Aorta (tissue), 5 donors: Measurements from ENCODE around the gene HLA-C. TPM values are rescaled to one million over a fixed set of nuclear protein-coding genes. Genes with fewer than 3 reads are reported as not detected.

Experiments
- ATAC-seq: fragments of 200-7000 bp; cut with Tn5 transposase; one replicate; pipeline ENCODE4 v1.9.1; 2022; ENCODE audit warnings: moderate library complexity; ENCODE audit not compliant: low FRiP score
- DNase-seq, 2 donors: peaks; one replicate each; pipeline ENCODE4 v3.0.0-alpha.2; 2020
- H3K27ac ChIP-seq, 2 donors: one replicate each; pipeline ENCODE4 v1.5.1; 2013; ENCODE audit warnings: low read length in 2 of 2, mild to moderate bottlenecking in 2 of 2, moderate library complexity in 2 of 2, control low read depth in 1 of 2, inconsistent platforms in 1 of 2, low read depth in 1 of 2
- H3K27me3 ChIP-seq, 2 donors: one replicate each; pipeline ENCODE4 v1.6.1; 2013; ENCODE audit warnings: control low read depth in 1 of 2, low read length in 1 of 2, mild to moderate bottlenecking in 1 of 2, moderate library complexity in 1 of 2; ENCODE audit not compliant: insufficient read depth in 2 of 2, control insufficient read depth in 1 of 2
- H3K36me3 ChIP-seq, 2 donors: one replicate each; pipeline ENCODE4 v1.6.1; 2013; ENCODE audit warnings: control low read depth in 1 of 2, low read length in 1 of 2, mild to moderate bottlenecking in 1 of 2; ENCODE audit not compliant: insufficient read depth in 2 of 2, control insufficient read depth in 1 of 2
- H3K4me1 ChIP-seq, 2 donors: one replicate each; pipeline ENCODE4 v1.6.1; 2013; ENCODE audit warnings: low read length in 2 of 2, control low read depth in 1 of 2, mild to moderate bottlenecking in 1 of 2, moderate library complexity in 1 of 2; ENCODE audit not compliant: insufficient read depth in 2 of 2, control insufficient read depth in 1 of 2
- H3K4me3 ChIP-seq, 2 donors: one replicate each; pipeline ENCODE4 v1.5.1; 2013; ENCODE audit warnings: low read length in 2 of 2, control low read depth in 1 of 2, mild to moderate bottlenecking in 1 of 2
- H3K9me3 ChIP-seq: one replicate; pipeline ENCODE4 v1.6.1; 2013; ENCODE audit warnings: mild to moderate bottlenecking, low read length; ENCODE audit not compliant: control insufficient read depth
- WGBS, 2 donors: extraction: QIAGEN DNeasy Blood & Tissue Kit; methylation state at CpG; one replicate each; pipeline ENCODE4 v1.1.7; 2013; 5-methylcytosine and 5-hydroxymethylcytosine counted together
- intact Hi-C, 2 donors: fragments of 100-400 bp; cut with DNase I; formaldehyde crosslinking; loops; one replicate each; pipeline versions ENCODE4 v1.14.2 to v1.15.0; 2022
- polyA plus RNA-seq, 2 donors: library from polyadenylated mRNA; stranded (reverse); fragments of 200-250 nt; gene quantifications; one replicate each; pipeline ENCODE4 v1.2.3, GENCODE V29; 2013
- total RNA-seq, 2 donors: library from RNA; stranded (reverse); fragmentation: NEBNext Ultra II Directional; extraction: Animal tissue kit (Norgen Biotek cat#: 25700); gene quantifications; one replicate each; pipeline ENCODE4 v1.2.1, GENCODE V29; 2021
- donor health status: healthy with polysubstance abuse.
- donor health status: Bipolar disorder and iron deficiency.
- donor health status: DM: no; HTN: no; CAD: no.
- donor health status: DM: no; HTN: no; CAD: no.
- donor health status: DM: yes; HTN: yes; CAD: no.

Gene HLA-C
- total and polyA plus RNA-seq, 4 donors, result 301 to 529 (median 423) TPM

DNA sequence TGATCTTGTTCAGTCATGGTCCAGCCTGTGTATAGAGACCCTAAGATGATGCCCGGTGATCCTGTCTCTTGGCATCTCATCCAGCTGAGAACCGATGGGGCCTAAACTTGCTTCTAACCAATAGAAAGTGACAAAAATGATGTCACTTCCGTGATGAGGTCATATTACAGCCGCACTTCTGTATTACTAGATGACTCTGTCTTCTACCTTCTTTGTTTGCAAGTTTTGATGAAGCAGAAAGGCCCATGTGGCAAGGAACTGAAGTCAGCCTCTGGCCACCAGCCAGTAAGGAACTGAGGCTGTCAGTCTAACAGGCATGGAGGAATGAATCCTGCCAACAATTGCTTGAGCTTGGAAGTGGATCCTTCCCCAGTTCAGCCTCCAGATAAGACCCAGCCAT, 32.8 kb upstream of the HLA-C start:
- Histone ChIP-seq H3K4me3 (no peak overlapping the region), H3K27ac (no peak overlapping the region), H3K4me1 (no peaks in the 10 kb centered on the region), H3K27me3 (no peaks in the 10 kb centered on the region), H3K36me3 (no peaks in the 10 kb centered on the region), H3K9me3 (no peaks in the 10 kb centered on the region)
- ATAC-seq (no peak), DNase-seq (peak in 1 of 2 donors; percentile 71)
- intact Hi-C loops, result no loop called here
- 68 to 75% methylated on average over 4 of the region's 4 CpGs for WGBS, 2 donors

- Histone ChIP-seq H3K27me3 (no peaks in the 10 kb centered on the region), H3K4me3 (no peak overlapping the region), H3K9me3 (peaks cover 6% of the 10 kb centered on the region), H3K27ac (no peak overlapping the region), H3K4me1 (no peaks in the 10 kb centered on the region), H3K36me3 (no peaks in the 10 kb centered on the region)
- intact Hi-C loops, result no loop called here
- DNase-seq (no peak), ATAC-seq (no peak)
- WGBS, 2 donors, result 18 to 47% methylated on average over 4 of the region's 4 CpGs
Measured at GRCh38 chr6:31300797-31301196, 28.9 kb upstream of the HLA-C start.

GRCh38 chr6:31299947-31300346, 28.1 kb upstream of the HLA-C start:
- Histone ChIP-seq H3K27me3 (no peaks in the 10 kb centered on the region), H3K27ac (no peak overlapping the region), H3K36me3 (no peaks in the 10 kb centered on the region), H3K4me1 (no peaks in the 10 kb centered on the region), H3K9me3 (peaks cover 6% of the 10 kb centered on the region), H3K4me3 (no peak overlapping the region)
- 47 to 61% methylated on average over 3 of the region's 3 CpGs for WGBS, 2 donors
- DNase-seq (no peak), ATAC-seq (no peak)
- intact Hi-C loops, result no loop called here

- ATAC-seq (no peak), DNase-seq (no peak)
- H3K9me3 ChIP-seq, result peaks cover 6% of the 10 kb centered on the region
- H3K27ac ChIP-seq, result no peak overlapping the region
- H3K27me3 ChIP-seq, result no peaks in the 10 kb centered on the region
- no peaks in the 10 kb centered on the region for H3K36me3 ChIP-seq
- WGBS, 2 donors, result 8 to 11% methylated on average over 2 of the region's 2 CpGs
- no peak overlapping the region for H3K4me3 ChIP-seq
- no peaks in the 10 kb centered on the region for H3K4me1 ChIP-seq
- intact Hi-C loops, result no loop called here
Measured at GRCh38 chr6:31299511-31299910, 27.6 kb upstream of the HLA-C start.

DNA sequence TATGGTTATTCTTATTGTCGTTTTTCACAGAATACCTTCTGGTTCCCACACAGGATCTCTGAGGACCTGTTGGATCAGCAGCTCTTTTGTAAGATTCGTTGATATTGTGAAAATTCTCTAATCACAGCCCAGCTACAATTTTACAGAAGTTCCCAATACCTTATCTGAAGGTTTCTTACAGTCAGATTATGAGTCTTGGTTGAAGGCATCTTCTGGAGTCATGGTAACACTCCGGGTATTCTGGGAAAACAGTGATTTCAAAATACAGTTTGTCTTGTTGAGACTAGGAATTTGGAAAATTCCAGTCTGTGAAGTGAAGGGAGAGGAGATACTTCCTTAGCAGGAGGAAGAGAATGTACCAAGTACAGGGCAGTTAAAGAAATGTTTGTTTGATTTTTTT, 22.2 kb upstream of the HLA-C start:
- 55 to 60% methylated on average over 3 of the region's 3 CpGs for WGBS, 2 donors
- no peaks in the 10 kb centered on the region for H3K27me3 ChIP-seq
- intact Hi-C loops, result no loop called here

DNA sequence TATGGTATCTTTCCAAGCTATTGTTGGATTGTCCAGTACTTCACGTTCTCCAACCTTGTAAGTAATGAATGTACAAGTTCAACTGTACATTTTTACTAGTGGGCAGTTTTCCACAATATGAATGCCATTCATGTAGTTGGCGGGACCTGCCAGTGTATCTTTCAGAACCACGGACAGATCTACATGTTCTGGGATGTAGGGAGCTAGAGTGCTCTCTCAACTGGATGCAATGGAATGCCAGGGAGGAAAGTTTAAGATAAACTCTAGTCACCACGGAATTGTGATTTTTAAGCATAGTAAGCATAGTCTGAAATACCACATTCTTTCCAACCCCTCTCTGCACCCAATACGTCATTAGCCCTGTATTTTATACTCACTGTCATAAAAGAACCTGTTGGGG, 21.5 kb upstream of the HLA-C start:
- 4 to 6% methylated on average over 5 of the region's 5 CpGs for WGBS, 2 donors
- H3K4me1 ChIP-seq, result no peaks in the 10 kb centered on the region
- ATAC-seq (no peak), DNase-seq (no peak)
- no peak overlapping the region for H3K27ac ChIP-seq
- H3K27me3 ChIP-seq, result peaks cover 0 to under 1% of the 10 kb centered on the region in 2 donors
- intact Hi-C loops, result no loop called here
- H3K36me3 ChIP-seq, result no peaks in the 10 kb centered on the region
- H3K4me3 ChIP-seq, result no peak overlapping the region
- peaks cover 4% of the 10 kb centered on the region for H3K9me3 ChIP-seq

More for the DNA sequence above, 22.2 kb upstream of the HLA-C start:
- Histone ChIP-seq H3K27ac (no peak overlapping the region), H3K4me1 (no peaks in the 10 kb centered on the region), H3K36me3 (no peaks in the 10 kb centered on the region), H3K4me3 (no peak overlapping the region), H3K9me3 (peaks cover 6% of the 10 kb centered on the region)
- DNase-seq, result no peak
- ATAC-seq, result no peak

- intact Hi-C loops, result loop anchor here in 1 of 2 donors (5.0 kb wide), 1 partner anchor 328 kb away; the partner anchor contains the start of gene AIF1
- H3K27ac ChIP-seq, result no peak overlapping the region
- no peak overlapping the region for H3K4me3 ChIP-seq
- no peak for DNase-seq
- H3K4me1 ChIP-seq, result no peaks in the 10 kb centered on the region
- peaks cover 3% of the 10 kb centered on the region for H3K9me3 ChIP-seq
- H3K36me3 ChIP-seq, result no peaks in the 10 kb centered on the region
- peaks cover 0 to 2% of the 10 kb centered on the region in 2 donors for H3K27me3 ChIP-seq
- ATAC-seq, result no peak
Measured at GRCh38 chr6:31289788-31290187, 17.9 kb upstream of the HLA-C start.

- intact Hi-C loops, result loop anchor here in 1 of 2 donors (5.0 kb wide), 1 partner anchor 330 kb away; the partner anchor contains the start of gene AIF1
- Histone ChIP-seq H3K4me1 (no peaks in the 10 kb centered on the region), H3K27ac (no peak overlapping the region), H3K4me3 (no peak overlapping the region), H3K36me3 (no peaks in the 10 kb centered on the region), H3K27me3 (peaks cover 0 to 2% of the 10 kb centered on the region in 2 donors), H3K9me3 (peaks cover 3% of the 10 kb centered on the region)
- 68 to 73% methylated on average over 4 of the region's 4 CpGs for WGBS, 2 donors
- no peak for ATAC-seq
- no peak for DNase-seq
Measured at GRCh38 chr6:31287619-31288018, 15.7 kb upstream of the HLA-C start.

GRCh38 chr6:31285982-31286381, 14.1 kb upstream of the HLA-C start:
- no peak overlapping the region for H3K4me3 ChIP-seq
- ATAC-seq (no peak), DNase-seq (no peak)
- no peaks in the 10 kb centered on the region for H3K36me3 ChIP-seq
- WGBS, 2 donors, result 37 to 38% methylated on average over 2 of the region's 2 CpGs
- no peak overlapping the region for H3K27ac ChIP-seq
- no peaks in the 10 kb centered on the region for H3K4me1 ChIP-seq
- intact Hi-C loops, result loop anchor here in 1 of 2 donors (5.0 kb wide), 1 partner anchor 331 kb away; the partner anchor contains the start of gene AIF1
- peaks cover 0 to 2% of the 10 kb centered on the region in 2 donors for H3K27me3 ChIP-seq
- peaks cover 3% of the 10 kb centered on the region for H3K9me3 ChIP-seq
